ENCODE data around the gene RUBCN.
"Not testable (repeated sequence)": the region's sequence is repeated elsewhere in the genome, so short reads cannot be mapped to it uniquely, and the experiment has no call there.

RUBCN gene

GRCh38 chr3:197682713-197683112 is 54.0 kb downstream of the RUBCN start:
- DNase-seq: no peak

DNA sequence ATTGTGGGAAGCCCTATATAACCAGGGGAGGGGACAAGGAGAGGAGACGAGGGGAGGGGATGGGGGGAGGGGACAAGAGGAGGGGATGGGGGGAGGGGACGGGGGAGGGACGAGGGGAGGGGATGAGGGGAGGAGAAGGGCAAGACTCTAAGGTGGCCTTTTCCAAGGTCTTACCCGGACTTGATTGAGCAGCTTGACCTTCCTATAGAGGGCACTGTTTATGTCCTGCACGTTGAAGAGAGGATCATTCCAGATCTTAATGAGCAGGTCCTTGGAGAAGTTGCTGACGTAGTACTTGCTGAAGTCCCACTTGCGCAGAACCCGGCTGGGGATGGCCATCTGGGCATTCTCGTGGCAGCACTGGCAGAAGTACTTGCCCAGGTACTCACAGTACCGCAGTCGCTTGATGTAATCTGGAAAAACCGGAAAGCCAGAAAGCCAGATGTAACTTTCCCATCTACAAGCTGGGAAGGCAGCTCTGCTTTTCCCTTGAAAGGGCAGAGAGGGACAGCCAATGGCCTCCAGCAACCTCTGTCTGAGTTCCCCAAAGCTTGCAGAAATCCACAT is 55.7 kb downstream of the RUBCN start:
- no peak for DNase-seq

GRCh38 chr3:197675951-197676350 is 60.8 kb downstream of the RUBCN start:
- DNase-seq: no peak

- no peak for DNase-seq
These were observed 61.2 kb downstream of the RUBCN start for GRCh38 chr3:197675563-197675860.

DNA sequence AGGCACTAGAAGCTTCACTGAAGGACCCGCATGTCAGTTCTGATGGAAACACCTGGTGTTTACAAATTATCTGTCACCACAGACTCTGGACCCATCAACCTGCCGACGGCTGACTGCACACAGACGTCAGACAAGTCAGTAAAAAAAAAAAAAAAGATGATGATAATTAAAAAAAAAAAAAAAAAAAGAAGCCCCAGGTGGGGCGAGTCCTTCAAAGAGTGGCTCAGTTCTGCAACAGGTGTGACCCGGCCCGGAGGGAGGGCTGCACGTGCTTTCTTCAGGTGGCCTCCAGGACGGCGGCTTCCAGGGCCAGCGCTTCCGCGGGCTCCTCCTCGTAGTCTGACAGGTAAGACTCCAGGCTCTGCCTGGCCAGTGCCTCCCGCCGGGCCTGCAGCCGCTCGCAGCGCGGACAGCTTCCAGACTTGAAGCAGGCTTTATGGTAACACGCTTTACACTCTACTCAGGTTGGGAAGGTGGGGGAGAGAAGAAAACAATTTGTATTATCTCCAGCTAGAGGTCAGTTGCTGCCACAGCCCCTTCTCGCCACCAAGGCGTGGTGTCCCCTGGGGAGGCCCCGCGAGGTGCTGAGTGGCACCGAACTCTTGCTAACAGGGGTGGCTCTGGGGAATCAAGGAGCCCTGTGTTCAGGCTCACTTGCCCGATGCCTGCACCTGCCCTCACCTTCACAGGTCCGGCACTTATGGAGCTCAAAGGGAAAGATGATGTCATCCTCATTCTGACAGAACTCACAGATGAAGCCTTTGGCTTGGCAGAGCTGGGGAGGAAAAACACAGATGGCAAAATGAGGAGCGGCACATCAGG is 61.8 kb downstream of the RUBCN start:
- DNase-seq: no peak

GRCh38 chr3:197673170-197673569 is 63.5 kb downstream of the RUBCN start:
- DNase-seq: no peak

GRCh38 chr3:197670361-197670760 is 66.3 kb downstream of the RUBCN start:
- DNase-seq: no peak

GRCh38 chr3:197667968-197668367 is 68.7 kb downstream of the RUBCN start:
- DNase-seq: no peak

- DNase-seq: not testable (repeated sequence)
These were observed 69.4 kb downstream of the RUBCN start for GRCh38 chr3:197667293-197667692.

DNA sequence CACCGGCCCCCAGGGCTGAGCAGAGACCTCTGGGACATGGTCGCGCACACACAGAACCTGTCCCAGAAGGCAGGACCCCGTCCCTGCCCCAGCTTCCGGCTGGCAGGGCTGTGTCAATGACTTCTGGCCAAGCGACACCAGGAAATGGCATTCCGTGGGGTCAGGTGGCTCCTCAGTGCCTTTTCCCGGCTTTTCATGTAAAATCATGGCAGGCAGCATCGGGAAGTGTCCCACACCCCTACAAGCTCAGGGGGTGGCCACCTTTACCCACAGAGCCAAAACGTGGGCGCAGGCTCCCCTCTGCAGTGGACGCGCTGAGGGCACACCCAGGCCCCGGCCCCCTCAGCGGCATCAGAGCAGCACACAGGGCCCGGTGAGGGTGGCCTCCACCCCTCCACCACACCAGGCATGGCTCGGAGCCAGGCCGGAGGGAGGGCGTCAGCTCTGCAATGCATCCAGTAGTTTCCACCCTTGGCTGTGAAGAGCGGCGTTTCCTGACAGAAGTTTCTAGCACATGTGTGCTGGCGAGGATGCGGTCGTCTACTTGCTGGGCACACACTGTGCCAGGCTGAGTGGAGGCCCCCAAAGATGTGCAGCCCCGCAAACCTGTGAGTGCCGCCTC is 70.4 kb downstream of the RUBCN start:
- not testable (repeated sequence) for DNase-seq

DNA sequence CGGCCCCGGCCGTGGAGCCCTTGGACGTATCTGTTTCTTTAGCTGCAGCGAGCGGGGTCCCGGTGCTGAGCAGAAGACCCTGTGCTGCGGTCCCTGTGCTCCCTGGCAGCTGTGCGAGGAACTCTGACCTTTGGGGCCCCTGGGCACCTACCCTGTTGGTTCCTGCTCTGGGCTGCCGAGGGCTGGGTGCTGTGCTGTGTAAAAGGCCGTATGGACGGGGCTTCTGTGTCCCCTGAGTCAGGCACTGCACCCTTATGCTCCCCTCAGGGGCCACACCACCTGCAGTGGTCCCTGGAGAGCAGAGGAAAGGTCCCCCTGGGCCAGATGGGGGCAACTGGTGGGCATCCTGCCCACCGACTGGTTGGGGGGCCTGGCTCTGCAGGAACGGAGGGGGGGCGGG is 71.2 kb downstream of the RUBCN start:
- not testable (repeated sequence) for DNase-seq

- DNase-seq: not testable (repeated sequence)
These were observed 71.6 kb downstream of the RUBCN start for GRCh38 chr3:197665142-197665491.

DNA sequence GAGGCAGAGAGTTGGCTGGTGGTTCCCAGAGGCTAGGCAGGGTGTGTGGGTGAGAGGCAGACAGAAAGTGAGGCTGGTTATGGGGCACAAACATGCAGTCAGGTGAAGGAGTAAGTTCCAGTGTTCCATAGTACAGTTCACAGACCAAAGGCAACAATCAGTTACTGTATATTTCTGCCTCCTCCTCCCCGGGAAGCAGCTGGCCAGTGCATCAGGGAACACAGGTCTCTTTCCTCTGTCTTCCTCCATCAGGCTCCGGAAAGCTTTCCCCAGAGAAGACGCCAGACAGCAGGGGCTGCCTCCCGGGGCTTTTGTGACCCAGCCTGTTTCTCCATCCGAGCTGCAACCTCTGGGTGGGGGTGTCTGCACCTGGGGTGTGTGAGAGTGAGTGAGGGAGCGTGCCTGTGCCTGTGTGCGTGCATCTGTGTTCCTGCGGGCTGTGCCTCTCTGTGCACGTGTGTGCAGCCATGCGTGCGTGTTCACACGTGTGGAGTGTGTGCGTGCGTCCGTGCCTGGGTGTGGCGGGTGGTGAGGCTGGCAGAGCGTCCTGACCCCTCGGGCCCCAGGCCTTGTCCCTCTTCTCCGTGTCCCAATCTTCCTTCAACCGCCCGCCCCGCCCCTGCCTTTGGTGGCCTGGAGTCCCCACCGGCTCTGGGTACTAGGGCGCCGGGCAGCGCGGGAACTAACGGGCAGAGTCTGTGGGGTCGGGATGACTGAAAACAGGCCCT is 72.1 kb downstream of the RUBCN start:
- peak; percentile 21 for DNase-seq

DNA sequence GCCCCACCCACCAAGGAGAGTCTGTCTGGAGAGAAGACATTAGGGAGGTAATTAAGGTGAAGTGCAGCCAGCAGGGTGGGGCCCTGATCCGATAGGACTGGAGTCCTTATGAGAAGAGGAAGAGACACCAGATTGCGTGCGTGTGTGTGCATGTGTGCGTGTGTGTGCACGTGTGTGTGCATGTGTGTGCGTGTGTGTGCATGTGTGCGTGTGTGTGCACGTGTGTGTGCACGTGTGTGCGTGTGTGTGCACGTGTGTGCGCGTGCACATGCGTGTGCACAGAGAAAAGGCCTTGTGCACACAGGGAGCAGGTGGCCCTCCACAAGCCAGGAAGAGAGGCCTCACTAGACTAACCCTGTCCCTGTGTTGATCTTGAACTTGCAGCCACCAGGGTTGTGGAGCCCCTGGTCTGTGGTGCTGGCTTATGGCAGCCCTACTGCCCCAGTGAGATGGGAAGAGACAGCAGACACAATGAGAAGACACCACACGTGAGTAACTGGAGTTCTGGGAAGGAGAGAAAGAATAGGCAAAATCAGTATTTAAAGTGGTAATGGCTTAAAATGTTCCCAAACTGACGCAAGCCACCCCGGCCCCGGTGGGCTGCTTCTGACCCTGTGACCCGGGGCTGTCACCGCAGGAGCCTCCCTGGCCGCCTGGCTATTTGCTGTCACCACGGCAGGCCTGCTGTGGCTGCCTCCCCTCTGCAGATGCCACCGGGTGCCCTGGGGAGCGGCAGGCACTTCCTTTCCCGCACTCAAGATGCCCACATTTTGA is 73.2 kb downstream of the RUBCN start:
- not testable (repeated sequence) for DNase-seq

GRCh38 chr3:197662352-197662751 is 74.4 kb downstream of the RUBCN start:
- DNase-seq: not testable (repeated sequence)

DNA sequence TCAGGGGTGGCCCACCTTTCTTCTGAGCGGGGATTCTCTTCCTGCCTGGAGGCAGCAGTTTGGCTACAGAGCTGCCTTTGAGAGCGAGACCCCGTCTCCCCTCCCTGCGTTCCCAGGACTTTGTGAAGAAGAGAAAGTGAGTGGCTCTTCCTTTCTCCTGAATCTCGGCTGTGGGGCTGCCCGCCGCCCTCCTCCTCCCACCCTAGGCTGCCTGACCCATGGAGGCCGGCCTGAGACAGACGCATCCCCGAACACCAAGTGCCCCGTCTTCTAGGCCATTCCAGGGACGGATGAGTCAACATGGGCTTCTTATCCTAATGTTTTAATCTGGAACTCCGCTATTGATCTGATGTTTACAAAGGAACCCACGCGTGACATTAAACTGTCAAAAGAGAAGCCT is 74.8 kb downstream of the RUBCN start:
- not testable (repeated sequence) for DNase-seq

- not testable (repeated sequence) for DNase-seq
These were observed 75.4 kb downstream of the RUBCN start for GRCh38 chr3:197661234-197661834.

DNA sequence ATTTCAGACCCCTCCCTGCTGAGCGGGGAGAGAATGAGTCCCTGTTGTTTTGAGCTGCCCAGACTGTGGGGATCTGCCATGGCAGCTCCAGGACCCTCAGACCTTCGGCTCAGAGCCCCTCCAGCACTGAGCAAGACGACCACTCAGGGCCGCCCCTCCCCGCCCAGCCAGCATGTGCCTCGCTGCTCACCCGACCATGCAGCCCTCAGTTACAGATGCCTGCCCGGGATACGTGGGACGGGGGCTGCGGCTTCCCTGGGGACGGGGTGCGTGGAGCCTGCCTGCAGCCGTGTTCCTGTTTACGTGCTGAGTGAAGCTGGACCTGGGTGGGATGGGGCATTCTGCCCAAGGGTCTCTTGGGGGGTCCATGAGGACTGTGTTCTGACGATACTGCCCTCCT is 77.0 kb downstream of the RUBCN start:
- DNase-seq: not testable (repeated sequence)

DNA sequence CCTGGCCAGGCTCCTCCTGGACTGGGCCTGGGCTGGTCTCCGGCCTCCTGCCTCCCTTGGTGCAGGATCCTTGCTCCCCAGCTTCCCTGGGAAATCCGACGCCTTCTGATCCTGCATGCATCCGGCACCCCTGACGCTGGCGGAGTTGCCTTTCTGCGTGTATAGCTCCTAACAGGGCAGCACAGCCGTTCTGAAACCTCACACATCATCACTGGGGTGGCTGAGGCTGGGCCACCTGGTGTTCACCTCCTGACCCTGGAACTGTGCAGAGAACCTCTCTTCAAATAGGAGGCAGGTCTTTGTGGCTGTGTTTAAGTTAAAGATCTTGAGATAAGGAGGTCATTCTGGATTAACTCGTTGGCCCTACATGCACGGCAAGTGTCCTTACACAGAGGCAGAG is 77.6 kb downstream of the RUBCN start:
- DNase-seq: not testable (repeated sequence)

- DNase-seq: not testable (repeated sequence)
These were observed 78.0 kb downstream of the RUBCN start for GRCh38 chr3:197658706-197659105.

GRCh38 chr3:197657541-197658292 is 79.0 kb downstream of the RUBCN start:
- not testable (repeated sequence) for DNase-seq

GRCh38 chr3:197656960-197657359 is 79.7 kb downstream of the RUBCN start:
- DNase-seq: not testable (repeated sequence)

All from eye (tissue), 1 donor.